ENCODE results near the gene RNF215. TPM values are rescaled to one million over a fixed set of nuclear protein-coding genes. Genes with fewer than 3 reads are reported as not detected.

RNF215 gene
- total and polyA plus RNA-seq, 2 of the 13 experiments (the other 11 are each of a cell fraction or from before 2014, with no cell fraction given), result 5.3 to 6.1 TPM

GRCh38 chr22:30423301-30423958 is 36.2 kb upstream of the RNF215 start (continued):
- TF ChIP-seq, protein P1, sequence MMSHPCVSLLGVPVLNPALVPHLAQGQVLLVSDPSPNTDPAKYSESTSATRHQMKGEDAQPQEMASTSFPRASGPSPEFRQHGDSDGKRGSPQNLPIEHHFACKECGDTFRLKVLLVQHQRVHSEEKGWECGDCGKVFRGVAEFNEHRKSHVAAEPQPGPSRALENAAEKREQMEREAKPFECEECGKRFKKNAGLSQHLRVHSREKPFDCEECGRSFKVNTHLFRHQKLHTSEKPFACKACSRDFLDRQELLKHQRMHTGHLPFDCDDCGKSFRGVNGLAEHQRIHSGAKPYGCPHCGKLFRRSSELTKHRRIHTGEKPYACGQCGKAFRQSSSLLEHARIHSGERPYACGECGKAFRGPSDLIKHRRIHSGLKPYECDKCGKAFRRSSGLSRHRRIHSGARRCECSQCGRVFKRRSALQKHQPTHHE (CRISPR knock-in tag; IDR thresholded peaks at IDR 0.05; ENCODE audit: borderline replicate concordance), result peak; percentile 90
- peak; percentile 66; the same call in 1 of the 2 replicates for TF ChIP-seq ZNF598 (CRISPR knock-in tag; IDR thresholded peaks at IDR 0.05; ENCODE audit: borderline replicate concordance)
- TF ChIP-seq RXRA (CRISPR knock-in tag; IDR thresholded peaks at IDR 0.05), result peak; percentile 55; the same call in 1 of the 2 replicates
- peak; percentile 38; the same call in 1 of the 2 replicates for TF ChIP-seq ZNF180 (CRISPR knock-in tag; IDR thresholded peaks at IDR 0.05; ENCODE audit: borderline replicate concordance, low read depth)
- TF ChIP-seq NFKBIZ (CRISPR knock-in tag; IDR thresholded peaks at IDR 0.05), result no peak
- TF ChIP-seq NCOA1 (CRISPR knock-in tag; IDR thresholded peaks at IDR 0.05), result peak; percentile 96
- peak; percentile 71 for TF ChIP-seq E2F5 (CRISPR knock-in tag; conservative IDR thresholded peaks at IDR 0.05)
- TF ChIP-seq MYNN (CRISPR knock-in tag; IDR thresholded peaks at IDR 0.05; ENCODE audit: low read depth), result 0 out of 2 replicates have a peak, but pooled peaks have one; percentile 33
- TF ChIP-seq GRHL1 (CRISPR knock-in tag; conservative IDR thresholded peaks at IDR 0.05), result no peak
- no peak for TF ChIP-seq RBM22 (optimal IDR thresholded peaks at IDR 0.05; ENCODE audit: low read length)
- TF ChIP-seq MXI1 (IDR thresholded peaks at IDR 0.05; ENCODE audit: borderline replicate concordance, low read depth, low read length), result no peak
- peak; percentile 74; the same call in 1 of the 2 replicates for TF ChIP-seq KAT7 (CRISPR knock-in tag; IDR thresholded peaks at IDR 0.05; ENCODE audit: borderline replicate concordance)
- no peak for TF ChIP-seq ZNF614 (CRISPR knock-in tag; IDR thresholded peaks at IDR 0.05; ENCODE audit: borderline replicate concordance)
- no peak for TF ChIP-seq ZNF382 (CRISPR knock-in tag; IDR thresholded peaks at IDR 0.05; ENCODE audit: borderline replicate concordance)
- no peak; the same call in 1 of the 2 replicates for TF ChIP-seq ZNF589 (CRISPR knock-in tag; conservative IDR thresholded peaks at IDR 0.05)
- TF ChIP-seq ZNF276 (CRISPR knock-in tag; IDR thresholded peaks at IDR 0.05; ENCODE audit: low read depth), result peak; percentile 83
- TF ChIP-seq ZNF10 (CRISPR knock-in tag; IDR thresholded peaks at IDR 0.05; ENCODE audit: borderline replicate concordance, low read depth), result no peak
- 0 out of 2 replicates have a peak, but pooled peaks have one; percentile 44 for TF ChIP-seq DMTF1 (CRISPR knock-in tag; IDR thresholded peaks at IDR 0.05)
- TF ChIP-seq KDM4B (CRISPR knock-in tag; IDR thresholded peaks at IDR 0.05), result peak; percentile 50; the same call in 1 of the 2 replicates
- peak; percentile 92 for TF ChIP-seq KLF6 (CRISPR knock-in tag; IDR thresholded peaks at IDR 0.05)
